SIG-M5 treated with dmso at 0.1 percent for 504 hours (cell line): Measurements from ENCODE around the gene HCRTR2.
"Not testable (repeated sequence)": the region's sequence is repeated elsewhere in the genome, so short reads cannot be mapped to it uniquely, and the experiment has no call there.

ENCODE experiments used
- DNase-seq: peaks from one replicate; lab custom pipeline; 2025; ENCODE audit not compliant: unreplicated experiment; lab: John Stamatoyannopoulos, UW

The HCRTR2 gene

DNA sequence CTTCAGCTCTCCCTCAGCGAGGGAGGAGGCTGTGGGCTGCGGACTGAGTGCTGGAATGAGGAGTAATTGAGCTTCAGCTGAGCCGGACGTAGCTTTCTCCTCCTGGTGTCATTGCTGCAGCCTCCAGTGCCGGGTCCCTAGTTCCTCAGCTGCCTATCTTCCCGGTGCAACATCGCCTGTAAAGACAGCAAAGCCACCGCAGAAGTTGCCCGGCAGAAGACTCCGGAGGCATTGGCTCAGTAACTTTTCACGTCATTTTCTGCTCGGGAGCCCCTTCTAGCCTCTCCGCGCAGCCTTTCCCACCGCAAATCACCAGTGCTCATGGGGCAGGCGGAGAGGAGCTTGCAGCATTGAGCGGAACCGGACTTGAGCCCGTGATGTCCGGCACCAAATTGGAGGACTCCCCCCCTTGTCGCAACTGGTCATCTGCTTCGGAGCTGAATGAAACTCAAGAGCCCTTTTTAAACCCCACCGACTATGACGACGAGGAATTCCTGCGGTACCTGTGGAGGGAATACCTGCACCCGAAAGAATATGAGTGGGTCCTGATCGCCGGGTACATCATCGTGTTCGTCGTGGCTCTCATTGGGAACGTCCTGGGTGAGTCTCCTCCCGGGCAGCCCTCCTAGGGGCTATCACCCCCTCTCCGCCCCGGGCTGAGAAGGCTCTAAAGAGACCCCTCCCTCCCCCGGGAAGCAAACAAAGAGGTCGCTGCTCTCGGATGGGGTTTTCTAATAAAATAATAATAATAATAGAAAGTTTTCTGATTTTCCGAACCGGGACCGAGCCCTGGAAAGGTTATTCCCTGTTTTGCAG lies at the start of gene HCRTR2:
Gene HCRTR2 (plus strand): TSS at position 305 of the 816 bp plus-strand sequence. CDS start 73 bp downstream, at position 378.
- DNase-seq: no peak

DNA sequence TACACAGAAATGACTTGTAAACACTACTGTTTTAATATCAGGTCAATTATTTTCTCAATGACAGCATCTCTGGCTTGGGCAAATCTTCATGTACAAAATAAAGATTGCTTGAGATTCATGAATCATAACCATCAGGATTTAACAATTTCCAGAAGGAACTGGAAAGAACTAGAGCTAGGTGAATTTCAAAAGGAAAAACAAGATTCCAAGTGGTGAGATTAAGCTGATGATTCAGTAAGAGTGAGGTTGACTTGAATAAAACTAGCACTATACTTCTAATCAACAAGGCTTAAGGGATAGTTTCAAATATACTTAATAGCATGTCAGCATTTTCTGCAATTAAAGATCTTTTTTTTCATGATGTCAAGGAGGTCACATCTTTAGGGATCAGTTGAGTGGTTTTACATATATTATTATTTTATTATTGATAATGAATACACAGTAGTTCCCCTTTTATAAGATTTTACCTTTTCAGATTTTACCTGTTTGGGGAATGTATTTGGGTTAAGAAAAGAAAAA lies 43.5 kb upstream of the HCRTR2 start:
- DNase-seq: no peak

DNA sequence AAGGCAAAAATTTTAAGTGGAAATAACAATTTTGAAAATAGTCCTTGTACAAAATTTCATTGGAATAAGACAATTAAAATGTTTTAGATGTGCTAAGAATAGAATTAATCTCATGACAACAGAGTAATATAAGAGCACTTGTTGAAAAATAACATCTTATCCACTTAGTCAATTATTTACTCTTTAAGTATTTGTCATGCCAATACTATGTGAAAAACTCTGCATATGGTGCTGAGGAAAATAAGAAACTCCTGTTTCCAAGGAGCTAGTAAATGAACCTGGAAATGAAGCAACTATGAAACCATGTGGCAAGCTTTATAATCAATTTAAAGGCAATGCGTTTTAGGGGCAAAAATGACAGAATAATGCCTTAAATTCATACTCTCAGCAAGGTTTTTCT lies 42.7 kb upstream of the HCRTR2 start:
- DNase-seq: no peak

DNA sequence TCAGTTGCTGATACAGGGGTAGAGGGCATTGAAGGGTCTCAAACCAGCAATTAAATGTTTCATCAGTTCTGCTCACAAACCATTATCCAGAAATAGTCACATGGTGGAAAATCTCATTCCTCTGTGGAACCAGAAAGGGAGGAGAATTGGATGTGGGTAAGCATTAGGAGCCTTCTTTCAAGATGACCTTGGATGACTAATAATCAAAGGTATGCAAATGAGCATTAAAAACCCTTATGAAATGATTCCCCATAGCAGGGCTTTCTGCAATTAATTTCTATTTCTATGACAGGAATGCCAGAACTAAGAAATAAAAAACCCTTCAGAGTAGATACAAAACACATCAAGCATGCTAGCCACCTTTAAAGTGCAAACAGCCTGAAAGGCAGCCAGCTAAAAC lies 37.4 kb upstream of the HCRTR2 start:
- DNase-seq: no peak

DNA sequence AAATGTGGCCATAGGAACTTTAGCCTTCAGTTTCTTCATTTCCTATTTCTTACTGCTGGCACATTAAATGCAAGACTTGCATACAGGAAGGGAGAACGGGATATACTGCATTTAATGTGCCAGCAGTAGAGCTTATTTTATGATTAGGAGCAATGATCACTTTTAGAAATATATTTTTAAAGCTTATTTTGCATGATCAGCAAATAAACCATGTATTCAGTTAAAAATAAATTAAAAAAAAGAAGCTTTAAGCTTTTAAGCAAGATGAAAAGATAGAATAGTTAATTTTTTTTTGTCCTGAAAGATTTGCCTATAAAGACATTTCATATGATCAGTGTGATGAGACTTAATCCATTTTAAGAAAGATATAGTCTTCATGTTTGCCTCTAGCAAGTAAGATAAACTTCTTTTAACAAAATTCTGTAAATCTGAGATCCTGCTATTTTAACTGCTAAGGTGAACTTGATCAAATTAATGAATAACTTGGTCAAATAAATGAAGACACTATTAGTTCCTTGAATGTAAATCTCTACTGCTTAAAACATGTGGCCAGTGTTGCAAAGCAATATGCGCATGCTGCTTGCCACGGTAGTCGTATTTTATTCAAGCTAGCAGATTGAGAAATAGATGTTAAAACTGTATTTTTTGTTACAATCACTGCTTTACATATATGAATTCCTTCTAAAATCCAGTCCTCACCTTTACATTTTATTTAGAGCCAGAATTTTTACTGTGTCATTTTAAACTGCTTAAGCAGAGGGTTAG lies 36.2 kb upstream of the HCRTR2 start:
- no peak for DNase-seq

DNA sequence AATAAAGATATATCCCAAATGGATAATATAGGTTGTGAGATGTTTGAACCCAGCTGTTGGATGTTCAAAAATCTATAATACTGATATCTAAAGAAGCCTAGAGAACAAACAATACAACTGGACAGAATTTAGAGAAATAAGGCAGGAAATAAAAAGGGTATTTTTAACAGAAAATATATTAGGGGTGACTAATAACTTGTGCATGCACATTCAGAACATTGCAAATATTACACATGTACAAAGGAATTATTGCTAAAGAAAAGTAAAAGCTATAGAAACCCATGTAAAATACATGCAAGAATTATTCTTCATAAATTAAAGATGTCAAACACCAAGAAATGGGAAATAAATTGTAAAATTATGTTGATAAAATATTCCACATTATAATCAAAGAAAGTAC lies 32.7 kb upstream of the HCRTR2 start:
- no peak for DNase-seq

DNA sequence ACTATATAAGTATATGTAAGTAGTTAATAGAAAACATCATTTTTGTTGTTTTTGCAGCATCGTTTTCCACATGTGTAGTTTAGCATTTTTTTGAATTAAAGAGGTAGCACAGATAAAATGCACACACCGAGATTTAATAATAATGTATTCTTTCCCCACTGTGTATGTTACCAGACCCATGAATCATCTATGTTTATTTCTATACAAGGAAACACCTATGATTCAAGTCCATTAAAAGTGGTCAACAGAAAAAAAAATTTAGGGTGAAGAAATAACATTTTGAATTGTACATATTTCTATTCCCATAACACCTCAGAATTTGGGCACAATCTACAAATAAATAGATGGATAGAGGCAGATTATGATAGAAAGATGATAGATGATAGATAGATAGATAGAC lies 31.7 kb upstream of the HCRTR2 start:
- DNase-seq: no peak

DNA sequence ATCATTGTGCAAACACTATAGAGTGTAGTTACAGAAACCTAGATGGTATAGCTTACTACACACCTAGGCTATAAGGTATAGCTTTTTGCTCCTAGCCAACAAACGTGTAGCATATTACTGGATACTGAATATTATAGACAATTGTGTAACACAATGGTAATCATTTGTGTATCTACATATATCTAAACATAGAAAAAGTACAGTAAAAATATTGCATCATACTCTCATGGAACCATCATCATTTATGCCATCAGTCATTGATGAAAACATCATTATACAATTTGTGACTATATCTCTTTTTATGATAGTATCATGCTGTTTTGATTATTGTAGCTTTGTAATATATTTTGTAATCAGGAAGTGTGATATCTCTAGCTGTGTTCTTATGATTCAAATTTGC lies 21.0 kb upstream of the HCRTR2 start:
- DNase-seq: no peak

DNA sequence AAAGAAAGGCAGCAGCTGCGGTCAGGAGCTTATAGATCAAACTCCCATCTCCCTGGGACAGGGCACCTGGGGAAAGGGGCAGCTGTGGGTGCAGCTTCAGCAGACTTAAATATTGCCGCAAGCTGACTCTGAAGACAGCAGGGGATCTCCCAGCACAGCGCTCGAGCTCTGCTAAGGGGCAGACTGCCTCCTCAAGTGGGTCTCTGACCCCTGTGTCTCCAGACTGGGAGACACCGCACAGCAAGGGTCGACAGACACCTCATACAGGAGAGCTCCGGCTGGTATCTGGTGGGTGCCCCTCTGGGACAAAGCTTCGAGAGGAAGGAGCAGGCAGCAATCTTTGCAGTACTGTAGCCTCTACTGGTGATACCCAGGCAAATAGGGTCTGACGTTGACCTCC lies 15.5 kb upstream of the HCRTR2 start:
- DNase-seq: not testable (repeated sequence)

DNA sequence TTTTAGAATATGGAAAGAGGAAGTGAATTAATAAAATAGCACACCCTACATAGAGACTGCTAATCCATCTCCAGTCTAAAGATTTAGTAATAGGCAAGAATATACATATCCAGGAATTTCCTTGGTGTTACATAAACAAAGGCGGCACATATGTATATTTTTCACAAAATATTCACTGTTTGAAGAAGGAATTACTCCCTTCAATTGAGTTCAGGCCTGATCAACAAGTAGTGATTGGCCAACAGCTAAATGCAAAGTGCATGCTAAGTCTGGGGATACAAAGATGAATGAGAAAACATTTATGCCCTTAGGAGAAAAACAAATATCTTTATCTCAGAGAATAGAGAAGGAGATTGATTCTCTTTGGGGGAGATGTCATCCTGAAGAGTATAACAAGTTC lies 6.5 kb upstream of the HCRTR2 start:
- DNase-seq: no peak

- DNase-seq: no peak
Observed at GRCh38 chr6:55175078-55176049, 1.0 kb downstream of the HCRTR2 start.

GRCh38 chr6:55176958-55177357 lies 2.6 kb downstream of the HCRTR2 start:
- DNase-seq: no peak

- no peak for DNase-seq
Observed at GRCh38 chr6:55180258-55180657, 5.9 kb downstream of the HCRTR2 start.

DNA sequence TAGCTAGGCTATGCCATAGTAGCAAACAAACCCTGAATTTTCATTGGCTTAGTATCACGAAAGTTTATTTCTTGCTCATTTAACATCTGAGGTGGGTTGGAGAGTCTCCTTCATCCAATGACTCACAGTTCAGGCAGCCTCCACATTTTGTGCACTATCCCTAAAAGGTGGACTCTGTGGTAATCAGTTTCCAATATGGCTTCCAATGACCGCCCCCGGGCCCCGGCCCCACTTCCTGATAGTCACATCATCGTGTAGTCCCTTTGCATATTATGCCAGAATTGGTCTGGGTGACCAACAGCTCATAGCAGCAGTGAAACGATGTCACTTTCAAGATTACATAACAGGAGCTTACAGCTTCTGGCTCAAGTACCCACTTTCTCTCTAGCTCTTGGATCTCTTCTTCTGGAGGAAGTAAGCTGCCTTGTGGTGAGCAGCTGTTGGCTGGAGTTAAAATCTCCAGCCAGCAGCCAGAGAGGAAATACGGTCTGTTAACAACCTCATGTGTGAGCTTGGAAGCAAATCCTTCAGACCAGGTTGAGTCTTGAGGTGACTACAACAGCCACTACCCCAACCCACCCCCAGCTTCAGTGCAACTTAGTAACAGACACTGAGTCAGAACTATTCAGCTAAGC lies 7.8 kb downstream of the HCRTR2 start:
- no peak for DNase-seq

DNA sequence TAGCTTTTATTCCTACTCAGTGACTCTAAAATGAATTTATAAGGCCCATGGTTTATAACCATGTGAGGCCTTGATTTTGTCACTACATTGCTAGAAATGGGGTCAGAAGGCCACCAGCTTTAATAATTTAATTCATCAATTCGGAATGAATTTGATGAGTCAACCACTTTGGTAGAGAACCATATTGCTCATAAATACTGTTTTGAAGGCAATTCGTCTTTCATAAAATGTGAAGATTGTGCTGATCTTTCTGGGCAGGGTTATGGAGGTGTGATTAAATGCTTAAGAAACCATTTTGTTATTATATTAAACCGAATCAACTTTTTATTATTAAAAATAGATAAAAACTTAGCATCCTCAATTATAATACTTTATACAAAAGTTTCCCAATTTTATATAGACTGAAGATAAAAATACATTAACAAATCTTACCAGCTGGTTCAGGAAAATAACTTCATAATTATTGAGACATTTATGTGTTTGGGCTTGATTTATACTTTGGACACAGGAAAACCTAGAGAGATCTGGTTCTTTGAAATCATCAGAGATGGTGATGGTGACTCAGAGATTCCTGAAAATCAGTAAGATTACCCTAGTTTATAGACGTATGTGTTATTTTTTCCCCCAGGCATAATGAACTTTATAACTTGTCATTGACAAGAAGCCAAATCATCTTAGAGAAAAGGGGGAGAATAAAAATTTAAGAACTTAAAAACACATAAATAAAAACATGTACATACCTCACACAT lies 10.6 kb downstream of the HCRTR2 start:
- DNase-seq: no peak

DNA sequence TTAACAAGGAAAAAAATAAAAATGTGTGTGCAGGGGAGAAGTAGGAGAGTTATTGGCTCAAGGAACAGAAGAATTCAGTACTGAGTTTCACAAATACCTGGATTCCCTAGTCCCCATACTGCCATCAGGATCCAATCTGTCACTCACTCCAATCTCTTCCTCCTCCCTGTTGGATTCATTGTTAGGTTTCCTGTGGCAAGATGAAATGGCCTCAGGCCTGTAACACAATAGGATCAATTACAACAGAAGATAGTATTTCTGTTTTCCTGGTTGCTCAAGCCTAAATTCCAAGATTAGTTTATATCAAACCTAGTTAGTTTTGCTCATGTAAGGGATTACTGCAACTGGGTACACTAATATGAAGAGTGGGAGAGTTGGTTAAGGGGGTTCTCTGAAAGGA lies 24.4 kb downstream of the HCRTR2 start:
- no peak for DNase-seq

GRCh38 chr6:55199239-55199638 lies 24.9 kb downstream of the HCRTR2 start:
- no peak for DNase-seq

DNA sequence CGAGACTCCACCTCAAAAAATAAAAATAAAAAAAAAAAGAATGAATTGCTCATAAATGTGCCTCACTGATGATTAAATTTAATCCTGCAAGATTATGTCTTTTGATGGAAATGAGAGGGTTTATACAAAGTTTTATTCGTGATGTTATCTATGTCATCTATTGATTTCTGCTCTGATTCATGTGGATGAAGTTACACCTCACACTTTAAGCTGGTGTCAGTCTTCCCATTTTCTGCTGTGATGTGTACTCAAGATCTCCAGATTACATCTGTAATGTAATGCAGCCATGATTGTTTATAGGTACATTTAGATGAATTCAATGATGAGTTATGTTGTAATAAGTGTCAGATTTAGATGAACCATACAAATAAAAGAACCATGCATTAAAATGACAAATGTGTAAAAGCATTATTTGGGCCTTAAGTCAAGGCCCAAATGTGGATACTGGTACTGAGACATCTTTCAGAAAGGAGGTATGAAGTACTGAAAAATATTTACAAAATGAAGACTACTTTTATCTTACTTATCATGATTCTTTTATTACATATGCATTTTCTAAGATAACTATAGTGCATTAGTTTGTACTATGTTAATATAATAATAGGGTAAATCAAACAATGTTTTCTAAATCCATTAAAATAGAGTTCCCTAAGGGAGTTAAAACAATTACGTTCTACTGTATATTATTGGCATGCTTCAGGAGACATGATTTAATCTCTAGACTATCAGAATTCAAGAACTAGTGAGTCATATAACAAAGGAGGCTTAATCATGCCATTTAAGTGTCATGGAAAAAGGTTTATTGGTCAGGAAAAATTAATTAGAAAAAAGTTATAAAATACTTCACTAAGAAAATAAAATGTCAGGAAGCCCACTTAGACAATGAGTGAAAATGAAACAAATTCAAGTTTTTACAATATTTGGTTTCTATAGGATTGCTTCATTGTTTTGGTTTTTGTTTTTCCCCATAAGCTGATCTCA lies 34.5 kb downstream of the HCRTR2 start:
- no peak for DNase-seq

DNA sequence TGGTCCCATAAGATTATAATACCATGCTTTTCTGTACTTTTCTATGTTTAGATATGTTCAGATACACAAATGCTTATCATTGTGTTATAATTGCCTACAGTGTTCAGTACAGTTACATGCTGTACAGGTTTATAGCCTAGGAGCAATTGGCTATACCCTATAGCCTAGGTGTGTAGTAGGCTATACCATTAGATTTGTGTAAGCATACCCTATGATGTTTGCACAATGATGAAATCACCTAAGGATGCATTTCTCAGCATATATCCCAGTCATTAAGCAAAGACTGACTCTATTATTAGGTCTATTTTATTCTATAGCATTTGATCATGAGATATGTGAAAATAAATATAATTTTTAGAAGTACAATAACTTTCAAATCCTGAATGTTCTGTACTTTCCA lies 36.6 kb downstream of the HCRTR2 start:
- DNase-seq: no peak
